Panc1 (cell line): ENCODE measurements around the gene F2RL1.

Source experiments
- POLR2AphosphoS5 ChIP-seq: IDR thresholded peaks from 2 replicates; pipeline ENCODE4 v1.6.1; 2012; ENCODE audit warnings: mild to moderate bottlenecking, low read depth, low read length, moderate library complexity
- TF ChIP-seq, protein P1 (sequence below): fragments of 450-650 bp; IDR thresholded peaks from 2 replicates; pipeline ENCODE4 v1.5.1; 2017; ENCODE audit warnings: mild to moderate bottlenecking

DNA sequence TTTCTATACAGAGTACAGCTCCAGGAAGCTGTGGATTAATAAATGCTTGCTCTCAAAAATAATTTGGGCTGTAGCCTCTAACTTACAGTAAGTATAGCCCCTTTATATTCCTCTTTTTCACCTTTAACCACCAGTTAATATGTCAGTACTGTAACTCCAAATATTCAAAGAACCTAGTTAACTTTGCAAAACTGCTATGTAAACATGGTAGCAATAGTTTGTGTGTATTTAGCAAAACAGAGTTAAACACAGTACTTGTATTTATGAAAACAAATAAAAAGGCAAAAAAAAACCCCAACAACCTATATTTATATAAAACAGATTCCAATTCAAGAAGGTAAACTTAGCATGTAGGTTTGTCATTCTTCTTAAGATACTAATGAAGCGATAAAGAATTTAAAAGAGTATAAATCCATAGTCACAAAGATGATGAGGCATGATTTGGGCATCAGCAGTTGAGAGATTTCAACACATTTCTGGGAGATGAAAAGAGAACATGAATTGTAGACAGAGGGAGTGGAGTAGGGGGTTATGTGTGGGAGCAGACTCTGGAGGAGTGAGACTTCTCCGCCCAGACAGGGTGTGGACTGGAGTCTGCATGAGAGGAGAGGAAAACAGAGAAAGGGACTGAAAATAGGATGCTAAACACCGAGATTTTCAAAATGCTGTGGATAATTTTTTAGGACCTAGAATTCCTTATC lies 47.0 kb upstream of the F2RL1 start:
- TF ChIP-seq POLR2AphosphoS5, result no peak
- TF ChIP-seq, protein P1, sequence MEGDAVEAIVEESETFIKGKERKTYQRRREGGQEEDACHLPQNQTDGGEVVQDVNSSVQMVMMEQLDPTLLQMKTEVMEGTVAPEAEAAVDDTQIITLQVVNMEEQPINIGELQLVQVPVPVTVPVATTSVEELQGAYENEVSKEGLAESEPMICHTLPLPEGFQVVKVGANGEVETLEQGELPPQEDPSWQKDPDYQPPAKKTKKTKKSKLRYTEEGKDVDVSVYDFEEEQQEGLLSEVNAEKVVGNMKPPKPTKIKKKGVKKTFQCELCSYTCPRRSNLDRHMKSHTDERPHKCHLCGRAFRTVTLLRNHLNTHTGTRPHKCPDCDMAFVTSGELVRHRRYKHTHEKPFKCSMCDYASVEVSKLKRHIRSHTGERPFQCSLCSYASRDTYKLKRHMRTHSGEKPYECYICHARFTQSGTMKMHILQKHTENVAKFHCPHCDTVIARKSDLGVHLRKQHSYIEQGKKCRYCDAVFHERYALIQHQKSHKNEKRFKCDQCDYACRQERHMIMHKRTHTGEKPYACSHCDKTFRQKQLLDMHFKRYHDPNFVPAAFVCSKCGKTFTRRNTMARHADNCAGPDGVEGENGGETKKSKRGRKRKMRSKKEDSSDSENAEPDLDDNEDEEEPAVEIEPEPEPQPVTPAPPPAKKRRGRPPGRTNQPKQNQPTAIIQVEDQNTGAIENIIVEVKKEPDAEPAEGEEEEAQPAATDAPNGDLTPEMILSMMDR, result no peak
